ENCODE data around the gene TSR3. TPM values are rescaled to one million over a fixed set of nuclear protein-coding genes. Genes with fewer than 3 reads are reported as not detected.

Gene TSR3
- total RNA-seq, 1 experiment from 2014 or later, result 52.7 TPM

DNA sequence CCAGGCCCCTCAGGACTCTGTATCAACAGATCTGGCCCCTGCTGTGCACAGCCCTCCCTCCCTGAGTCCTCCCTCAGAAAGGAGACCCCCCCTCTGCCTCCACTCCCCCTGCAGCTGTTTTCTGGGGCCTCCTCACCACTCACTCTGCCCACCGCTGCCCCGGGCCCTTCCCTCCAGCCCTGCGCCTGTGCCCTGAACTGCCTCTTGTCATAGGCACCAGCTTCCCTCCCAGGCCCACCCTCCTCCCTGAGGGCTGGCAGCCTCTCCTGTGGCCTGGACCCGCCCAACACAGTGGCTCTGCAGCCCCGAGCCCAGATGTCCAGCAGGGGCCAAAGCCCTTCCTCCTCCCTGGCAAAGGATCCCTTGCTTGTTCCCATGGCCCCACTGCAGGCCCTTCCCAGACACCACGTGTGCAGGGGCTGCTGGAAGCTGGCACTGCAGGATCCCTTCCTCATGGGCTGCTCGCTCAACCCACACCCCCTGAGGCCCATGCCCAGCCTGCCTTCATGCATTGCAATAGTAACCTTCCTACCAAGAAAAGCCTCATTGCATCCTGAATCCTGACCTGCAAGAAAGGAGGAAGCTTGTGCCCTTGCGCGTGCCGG is 25.8 kb upstream of the TSR3 start:
- Histone ChIP-seq H3K9me3 (ENCODE audit: control insufficient read depth in 1 of 2, insufficient read depth in 1 of 2, low read depth in 1 of 2, low read length in 2 of 2) (no peaks in the 10 kb centered on the region), H3K27me3 (ENCODE audit: insufficient read depth, low read length) (no peaks in the 10 kb centered on the region), H3K4me1 (ENCODE audit: control insufficient read depth in 1 of 2, insufficient read depth in 2 of 2, low read length in 2 of 2) (peaks cover 12 to 19% of the 10 kb centered on the region in 2 experiments), H3K9ac (ENCODE audit: low read length) (peak overlapping the region; percentile 100), H3K4me2 (ENCODE audit: low read length) (peak overlapping the region; percentile 98), H3K9me2 (ENCODE audit: insufficient read depth) (no peaks in the 10 kb centered on the region), H2AFZ (ENCODE audit: low read depth, low read length, poor library complexity, severe bottlenecking) (no peak overlapping the region), H4K20me1 (ENCODE audit: insufficient read depth) (no peaks in the 10 kb centered on the region), H3K27ac (ENCODE audit: low read depth, low read length) (0 out of 2 replicates have a peak overlapping the region, but pooled peaks have one; percentile 42), H3K79me2 (ENCODE audit: insufficient read depth, low read length) (peaks cover 34% of the 10 kb centered on the region), H3K36me3 (ENCODE audit: control insufficient read depth in 1 of 2, insufficient read depth in 2 of 2, low read length in 2 of 2) (peaks cover 0 to 7% of the 10 kb centered on the region in 2 experiments; a peak in 1 of 4 replicates), H3K4me3 (replicated peaks in 1 of 2; ENCODE audit: low read depth in 1 of 2, low read length in 2 of 2) (peak overlapping the region in 1 of 2 experiments; percentile 89; a peak in 1 of 4 replicates)
- intact Hi-C loops (cut with micrococcal nuclease), result no loop called here
- TF ChIP-seq YY1 (IDR thresholded peaks at IDR 0.05; ENCODE audit: extremely low read depth, insufficient replicate concordance, low read depth, low read length) (no peak), EZH2 (IDR thresholded peaks at IDR 0.05) (no peak), SIN3A (IDR thresholded peaks at IDR 0.05; ENCODE audit: low read depth) (no peak), FOSL1 (IDR thresholded peaks at IDR 0.05; ENCODE audit: low read depth) (no peak), POLR2AphosphoS5 (IDR thresholded peaks at IDR 0.05; ENCODE audit: low read depth, low read length) (no peak), ZFX (IDR thresholded peaks at IDR 0.05) (no peak), ELF1 (IDR thresholded peaks at IDR 0.05; ENCODE audit: borderline replicate concordance, low read depth) (no peak), SRF (IDR thresholded peaks at IDR 0.05; ENCODE audit: low read depth) (no peak), POLR2A (IDR thresholded peaks at IDR 0.05; ENCODE audit: borderline replicate concordance, extremely low read depth, insufficient read depth, insufficient read length) (no peak), EZH2phosphoT487 (IDR thresholded peaks at IDR 0.05; ENCODE audit: borderline replicate concordance) (no peak), CBX3 (IDR thresholded peaks at IDR 0.05; ENCODE audit: low read depth) (no peak), TCF7L2 (IDR thresholded peaks at IDR 0.05; ENCODE audit: borderline replicate concordance, extremely low read depth, insufficient read depth, insufficient read length) (no peak), EGR1 (IDR thresholded peaks at IDR 0.05; ENCODE audit: low read depth) (no peak), ZNF274 (IDR thresholded peaks at IDR 0.05; ENCODE audit: low read depth, low read length) (no peak)
- TF ChIP-seq, protein P1, sequence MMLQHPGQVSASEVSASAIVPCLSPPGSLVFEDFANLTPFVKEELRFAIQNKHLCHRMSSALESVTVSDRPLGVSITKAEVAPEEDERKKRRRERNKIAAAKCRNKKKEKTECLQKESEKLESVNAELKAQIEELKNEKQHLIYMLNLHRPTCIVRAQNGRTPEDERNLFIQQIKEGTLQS (IDR thresholded peaks at IDR 0.05), result no peak
- TF ChIP-seq, protein P2, sequence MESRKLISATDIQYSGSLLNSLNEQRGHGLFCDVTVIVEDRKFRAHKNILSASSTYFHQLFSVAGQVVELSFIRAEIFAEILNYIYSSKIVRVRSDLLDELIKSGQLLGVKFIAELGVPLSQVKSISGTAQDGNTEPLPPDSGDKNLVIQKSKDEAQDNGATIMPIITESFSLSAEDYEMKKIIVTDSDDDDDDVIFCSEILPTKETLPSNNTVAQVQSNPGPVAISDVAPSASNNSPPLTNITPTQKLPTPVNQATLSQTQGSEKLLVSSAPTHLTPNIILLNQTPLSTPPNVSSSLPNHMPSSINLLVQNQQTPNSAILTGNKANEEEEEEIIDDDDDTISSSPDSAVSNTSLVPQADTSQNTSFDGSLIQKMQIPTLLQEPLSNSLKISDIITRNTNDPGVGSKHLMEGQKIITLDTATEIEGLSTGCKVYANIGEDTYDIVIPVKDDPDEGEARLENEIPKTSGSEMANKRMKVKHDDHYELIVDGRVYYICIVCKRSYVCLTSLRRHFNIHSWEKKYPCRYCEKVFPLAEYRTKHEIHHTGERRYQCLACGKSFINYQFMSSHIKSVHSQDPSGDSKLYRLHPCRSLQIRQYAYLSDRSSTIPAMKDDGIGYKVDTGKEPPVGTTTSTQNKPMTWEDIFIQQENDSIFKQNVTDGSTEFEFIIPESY (IDR thresholded peaks at IDR 0.05; ENCODE audit: extremely low read depth, insufficient replicate concordance, low read length), result no peak
- TF ChIP-seq, protein P3, sequence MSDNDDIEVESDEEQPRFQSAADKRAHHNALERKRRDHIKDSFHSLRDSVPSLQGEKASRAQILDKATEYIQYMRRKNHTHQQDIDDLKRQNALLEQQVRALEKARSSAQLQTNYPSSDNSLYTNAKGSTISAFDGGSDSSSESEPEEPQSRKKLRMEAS (IDR thresholded peaks at IDR 0.05), result no peak
- TF ChIP-seq, protein P4, sequence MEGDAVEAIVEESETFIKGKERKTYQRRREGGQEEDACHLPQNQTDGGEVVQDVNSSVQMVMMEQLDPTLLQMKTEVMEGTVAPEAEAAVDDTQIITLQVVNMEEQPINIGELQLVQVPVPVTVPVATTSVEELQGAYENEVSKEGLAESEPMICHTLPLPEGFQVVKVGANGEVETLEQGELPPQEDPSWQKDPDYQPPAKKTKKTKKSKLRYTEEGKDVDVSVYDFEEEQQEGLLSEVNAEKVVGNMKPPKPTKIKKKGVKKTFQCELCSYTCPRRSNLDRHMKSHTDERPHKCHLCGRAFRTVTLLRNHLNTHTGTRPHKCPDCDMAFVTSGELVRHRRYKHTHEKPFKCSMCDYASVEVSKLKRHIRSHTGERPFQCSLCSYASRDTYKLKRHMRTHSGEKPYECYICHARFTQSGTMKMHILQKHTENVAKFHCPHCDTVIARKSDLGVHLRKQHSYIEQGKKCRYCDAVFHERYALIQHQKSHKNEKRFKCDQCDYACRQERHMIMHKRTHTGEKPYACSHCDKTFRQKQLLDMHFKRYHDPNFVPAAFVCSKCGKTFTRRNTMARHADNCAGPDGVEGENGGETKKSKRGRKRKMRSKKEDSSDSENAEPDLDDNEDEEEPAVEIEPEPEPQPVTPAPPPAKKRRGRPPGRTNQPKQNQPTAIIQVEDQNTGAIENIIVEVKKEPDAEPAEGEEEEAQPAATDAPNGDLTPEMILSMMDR (IDR thresholded peaks at IDR 0.05 in 2 of 3, conservative IDR thresholded peaks at IDR 0.05 in 1 of 3; ENCODE audit: borderline replicate concordance in 1 of 3, insufficient read depth in 1 of 3, low read depth in 2 of 3, low read length in 2 of 3), result no peak
- BruUV-seq (replicated peaks), result no TSS peak
- POLR2A ChIA-PET, result no interaction called here
- ATAC-seq (no peak), DNase-seq (ENCODE audit: low read depth, low spot score) (no peak)
- CTCF ChIA-PET, result interaction anchor here (1.2 to 1.4 kb wide), 2 partner anchors 12 to 14 kb away, joined by 3 to 4 read pairs; no protein-coding TSS in a partner anchor
- RAD21 ChIA-PET (ENCODE audit: low non-redundant PET in 1 of 2, low total read pairs in 2 of 2, uncharacterized antibody in 2 of 2, unreplicated experiment in 2 of 2), result no interaction called here
